Bronchial epithelial cell (primary cell): ENCODE data around the gene GPC5. TPM values are rescaled to one million over a fixed set of nuclear protein-coding genes. Genes with fewer than 3 reads are reported as not detected.
"Not testable (repeated sequence)": the region's sequence is repeated elsewhere in the genome, so short reads cannot be mapped to it uniquely, and the experiment has no call there.

ENCODE experiments used
- DNase-seq: peaks from one replicate; pipeline ENCODE4 v3.0.0-alpha.2; 2010; ENCODE audit warnings: low read depth
- FAIRE-seq: peaks from 2 replicates; lab custom pipeline; 2011; peaks lifted over from hg19 to GRCh38; lab: Jason Lieb, UNC
- H3K27me3 ChIP-seq: 2 replicates; pipeline ENCODE4 v1.5.1; 2011; ENCODE audit warnings: low read length; ENCODE audit not compliant: control insufficient read depth, insufficient read depth
- H3K36me3 ChIP-seq: 2 replicates; pipeline ENCODE4 v1.5.1; 2011; ENCODE audit warnings: low read length; ENCODE audit not compliant: control insufficient read depth, insufficient read depth
- H3K4me3 ChIP-seq: 2 replicates; pipeline ENCODE4 v1.5.1; 2011; ENCODE audit warnings: mild to moderate bottlenecking, low read depth, low read length, control low read depth
- CTCF ChIP-seq: IDR thresholded peaks from 2 replicates; pipeline ENCODE4 v1.5.1; 2011; ENCODE audit warnings: mild to moderate bottlenecking, moderate library complexity, low read length, control low read depth, inconsistent platforms; ENCODE audit not compliant: insufficient read depth, severe bottlenecking
- total RNA-seq: library from RNA; depleted of rRNA; stranded (reverse); fragments of >200 nt; gene quantifications from 2 replicates; pipeline ENCODE4 v1.2.1, GENCODE V29; 2014

GPC5 gene
- total RNA-seq, 1 donor from 2014 or later: 1.8 TPM

- no peak for FAIRE-seq
- H3K36me3 ChIP-seq: no peaks in the 10 kb centered on the region
- TF ChIP-seq CTCF: no peak
- DNase-seq: no peak
- H3K27me3 ChIP-seq: no peaks in the 10 kb centered on the region
- no peak overlapping the region for H3K4me3 ChIP-seq
Measured at GRCh38 chr13:91408971-91409370, 10.6 kb downstream of the GPC5 start.

- not testable (repeated sequence) for H3K27me3 ChIP-seq, FAIRE-seq, H3K36me3 ChIP-seq, DNase-seq, H3K4me3 ChIP-seq
Measured at GRCh38 chr13:91416579-91416978, 18.2 kb downstream of the GPC5 start.

GRCh38 chr13:91417660-91418325 lies 19.4 kb downstream of the GPC5 start:
- no peak for FAIRE-seq

GRCh38 chr13:91426913-91427312 lies 28.5 kb downstream of the GPC5 start:
- Histone ChIP-seq H3K4me3 (no peak overlapping the region), H3K36me3 (no peaks in the 10 kb centered on the region), H3K27me3 (no peaks in the 10 kb centered on the region)
- FAIRE-seq: no peak
- no peak for DNase-seq
- no peak for TF ChIP-seq CTCF

More at GRCh38 chr13:91417660-91418325, 19.4 kb downstream of the GPC5 start:
- H3K27me3 ChIP-seq: peaks cover 2% of the 10 kb centered on the region
- H3K36me3 ChIP-seq: no peaks in the 10 kb centered on the region
- no peak overlapping the region for H3K4me3 ChIP-seq
- no peak for TF ChIP-seq CTCF
- DNase-seq: no peak

GRCh38 chr13:91438674-91439073 lies 40.3 kb downstream of the GPC5 start:
- not testable (repeated sequence) for H3K27me3 ChIP-seq, FAIRE-seq, H3K36me3 ChIP-seq, H3K4me3 ChIP-seq, DNase-seq

- TF ChIP-seq CTCF: no peak
- Histone ChIP-seq H3K36me3 (no peaks in the 10 kb centered on the region), H3K4me3 (no peak overlapping the region), H3K27me3 (no peaks in the 10 kb centered on the region)
- no peak for DNase-seq
- no peak for FAIRE-seq
Measured at GRCh38 chr13:91450913-91451312, 52.5 kb downstream of the GPC5 start.

GRCh38 chr13:91454666-91455065 lies 56.2 kb downstream of the GPC5 start:
- no peak for TF ChIP-seq CTCF
- DNase-seq (no peak), FAIRE-seq (no peak)
- Histone ChIP-seq H3K27me3 (no peaks in the 10 kb centered on the region), H3K4me3 (no peak overlapping the region), H3K36me3 (no peaks in the 10 kb centered on the region)
